GM21717 (cell line): ENCODE measurements around the gene JPT1.
"Not testable (repeated sequence)": the region's sequence is repeated elsewhere in the genome, so short reads cannot be mapped to it uniquely, and the experiment has no call there.

Source experiments
- ATAC-seq: cut with Tn5 transposase; IDR thresholded peaks from one replicate; pipeline ENCODE4 v1.9.1; 2021; ENCODE audit warnings: mild to moderate bottlenecking, moderate library complexity; ENCODE audit not compliant: unreplicated experiment

Gene JPT1

DNA sequence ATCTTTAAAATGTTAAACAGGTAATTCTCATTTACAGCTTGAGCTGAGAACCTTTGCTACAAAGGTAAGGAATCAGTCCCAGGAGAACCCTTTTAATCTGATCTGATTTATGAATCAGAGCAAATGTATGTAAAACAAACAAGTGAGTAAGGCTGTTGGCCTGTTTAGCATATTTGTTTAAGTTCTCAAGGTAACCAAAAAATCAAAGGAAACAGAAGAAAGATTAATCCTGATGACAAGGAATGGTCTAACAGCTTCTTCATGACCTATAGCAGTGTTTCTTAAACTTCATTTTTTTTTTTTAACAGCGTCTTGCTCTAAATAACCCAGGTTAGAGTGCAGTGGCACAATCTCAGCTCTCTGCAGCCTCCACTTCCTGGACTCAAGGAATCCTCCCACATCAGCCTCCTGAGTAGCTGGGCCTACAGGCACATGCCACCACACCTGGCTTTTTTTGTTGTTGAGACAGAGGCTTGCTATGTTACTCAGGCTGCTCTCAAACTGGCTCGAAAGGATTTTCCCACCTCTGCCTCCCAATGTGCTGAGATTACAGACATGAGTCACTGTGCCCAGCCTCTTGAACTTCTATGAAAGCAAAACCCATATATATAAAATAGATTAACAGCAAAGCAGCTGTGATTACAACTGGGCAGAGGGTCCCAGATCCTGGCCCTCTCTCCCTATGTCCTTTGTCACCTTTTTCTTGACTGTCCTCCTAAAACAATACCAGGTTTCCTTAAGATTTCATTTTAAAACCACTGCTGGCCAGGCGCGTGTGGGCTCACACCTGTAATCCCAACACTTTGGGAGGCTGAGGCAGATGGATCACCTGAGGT lies 5.1 kb upstream of the JPT1 start:
- ATAC-seq, result no peak

DNA sequence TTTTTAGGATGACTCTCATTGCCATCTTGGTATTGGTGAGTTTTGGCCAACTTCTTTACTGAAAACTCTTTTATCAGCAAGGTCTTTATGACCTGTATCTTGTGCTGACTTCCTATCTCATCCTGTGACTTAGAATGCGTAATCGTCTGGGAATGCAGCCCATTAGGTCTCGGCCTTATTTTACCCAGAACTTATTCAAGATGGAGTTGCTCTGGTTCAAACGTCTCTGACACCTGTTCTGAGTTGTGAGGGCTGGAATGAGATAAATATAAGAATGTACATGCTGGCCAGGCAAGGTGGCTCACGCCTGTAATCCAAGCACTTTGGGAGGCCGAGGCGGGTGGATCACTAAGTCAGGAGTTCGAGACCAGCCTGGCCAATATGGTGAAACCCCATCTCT lies 4.2 kb upstream of the JPT1 start:
- ATAC-seq, result not testable (repeated sequence)

DNA sequence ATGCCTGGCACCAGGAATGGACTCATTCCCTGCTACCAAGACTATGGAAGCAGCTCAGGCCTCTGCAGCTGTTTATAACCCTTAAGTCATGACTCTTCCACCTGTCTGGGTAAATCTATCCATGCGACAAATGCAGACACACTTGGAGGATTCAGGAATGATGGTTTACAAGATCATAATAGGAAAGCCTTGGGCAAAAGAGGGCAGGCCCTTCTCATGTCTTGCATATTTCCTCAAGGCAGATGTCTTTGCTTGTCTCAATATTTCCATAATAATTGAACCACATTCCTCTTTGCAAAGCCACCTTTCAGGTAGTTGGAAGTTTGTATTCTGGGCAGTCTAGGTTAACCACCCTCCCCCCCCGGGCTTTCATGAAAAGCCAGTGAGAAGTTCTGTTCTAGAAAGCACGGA lies 884 bp upstream of the JPT1 start:
- ATAC-seq, result no peak

DNA sequence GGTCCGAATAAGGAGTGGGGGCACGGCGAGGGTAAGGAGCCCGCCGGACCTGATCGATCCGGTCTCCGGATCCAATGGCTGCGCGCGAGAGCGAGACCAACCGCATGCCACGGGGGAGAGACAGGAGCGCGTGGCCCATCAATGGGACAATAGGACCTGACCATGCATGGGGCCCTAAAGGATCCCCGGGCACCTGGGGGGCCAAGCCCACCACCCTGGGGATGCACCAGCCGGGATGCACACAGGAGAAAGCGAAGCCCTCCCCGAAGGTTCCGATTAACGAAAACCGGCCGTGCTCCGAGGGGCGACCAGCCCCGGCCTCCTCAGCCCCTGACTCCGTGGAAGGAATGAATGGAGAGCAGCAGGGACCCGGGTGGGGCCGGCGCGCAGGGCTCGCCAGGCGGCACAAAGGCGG lies 525 bp downstream of the JPT1 start:
- ATAC-seq, result peak; percentile 34

DNA sequence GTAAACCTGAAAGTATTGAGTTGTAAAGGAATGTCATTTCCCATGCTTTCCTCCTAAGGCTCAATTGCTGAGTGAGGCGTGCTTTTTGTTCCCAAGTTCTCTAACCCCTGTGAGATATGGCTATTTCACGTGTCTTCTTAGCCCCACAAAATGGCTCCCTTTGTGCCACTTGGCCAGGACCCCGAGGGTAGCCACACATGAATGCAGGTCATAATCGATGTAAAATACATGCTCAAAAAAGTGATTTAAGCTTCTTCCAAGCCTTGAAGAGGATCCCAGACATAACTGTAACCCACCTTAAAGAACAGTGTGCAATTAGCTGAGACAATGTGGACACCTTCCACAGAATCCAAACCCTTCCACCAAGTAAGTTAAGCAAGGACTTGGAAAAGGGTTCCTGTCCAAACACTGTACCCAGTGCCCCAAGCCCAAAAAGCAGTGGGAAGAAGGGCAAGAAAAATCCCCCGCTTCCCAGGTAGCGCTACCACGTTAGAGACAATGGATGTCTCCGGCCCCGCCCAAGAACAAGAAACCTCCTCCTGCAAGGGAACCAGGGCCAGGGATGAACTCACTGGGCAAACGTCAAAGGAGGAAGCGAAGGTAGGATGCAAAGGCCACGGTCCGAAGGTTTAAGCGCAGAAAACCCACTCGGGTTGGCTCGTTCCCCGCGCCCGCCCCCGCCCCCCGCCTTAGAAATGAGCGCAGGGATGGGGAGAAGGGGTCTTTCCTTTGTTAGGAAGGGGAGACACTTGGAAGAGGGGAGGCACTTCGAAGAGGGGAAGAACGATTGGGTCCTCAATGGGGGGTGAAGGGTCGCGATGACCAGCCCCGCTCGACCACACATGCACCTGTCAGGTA lies 1.2 kb downstream of the JPT1 start:
- ATAC-seq, result no peak

DNA sequence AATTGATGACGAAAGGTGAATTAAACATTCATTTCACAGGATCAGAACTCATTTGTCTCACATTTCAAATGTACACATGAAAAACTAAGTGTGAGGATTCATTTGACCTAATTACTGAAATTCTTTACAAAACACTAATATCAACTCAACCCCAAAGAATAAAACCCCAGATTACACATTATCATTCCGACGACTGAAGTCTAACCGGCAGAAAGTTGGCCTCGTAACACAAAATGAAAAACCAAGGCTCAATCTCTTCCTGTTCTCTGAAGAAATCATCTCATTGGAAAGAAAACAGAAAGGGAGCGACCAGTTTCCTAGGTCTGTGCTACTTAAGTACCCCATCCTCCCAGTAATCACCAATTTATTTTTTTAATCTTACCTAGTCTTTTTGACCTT lies 1.8 kb downstream of the JPT1 start:
- ATAC-seq, result no peak

DNA sequence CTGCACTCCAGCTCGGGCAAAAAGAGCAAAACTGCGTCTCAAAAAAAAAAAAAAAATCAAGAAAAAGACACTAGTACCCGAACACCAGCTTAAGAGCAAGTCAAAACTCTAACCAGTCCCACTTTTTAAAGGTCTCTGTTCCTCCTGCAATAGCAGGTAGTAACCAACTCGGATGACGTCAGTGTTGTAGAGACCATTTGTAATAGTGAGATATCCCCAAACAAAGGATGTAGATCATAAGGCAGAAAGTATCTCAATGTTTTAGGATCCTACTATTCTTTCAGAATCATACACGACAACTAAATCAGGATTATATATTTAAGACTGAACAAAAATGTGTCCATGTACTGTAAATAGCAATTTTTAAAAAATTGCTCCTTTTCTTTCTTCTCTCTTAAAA lies 2.4 kb downstream of the JPT1 start:
- no peak for ATAC-seq

DNA sequence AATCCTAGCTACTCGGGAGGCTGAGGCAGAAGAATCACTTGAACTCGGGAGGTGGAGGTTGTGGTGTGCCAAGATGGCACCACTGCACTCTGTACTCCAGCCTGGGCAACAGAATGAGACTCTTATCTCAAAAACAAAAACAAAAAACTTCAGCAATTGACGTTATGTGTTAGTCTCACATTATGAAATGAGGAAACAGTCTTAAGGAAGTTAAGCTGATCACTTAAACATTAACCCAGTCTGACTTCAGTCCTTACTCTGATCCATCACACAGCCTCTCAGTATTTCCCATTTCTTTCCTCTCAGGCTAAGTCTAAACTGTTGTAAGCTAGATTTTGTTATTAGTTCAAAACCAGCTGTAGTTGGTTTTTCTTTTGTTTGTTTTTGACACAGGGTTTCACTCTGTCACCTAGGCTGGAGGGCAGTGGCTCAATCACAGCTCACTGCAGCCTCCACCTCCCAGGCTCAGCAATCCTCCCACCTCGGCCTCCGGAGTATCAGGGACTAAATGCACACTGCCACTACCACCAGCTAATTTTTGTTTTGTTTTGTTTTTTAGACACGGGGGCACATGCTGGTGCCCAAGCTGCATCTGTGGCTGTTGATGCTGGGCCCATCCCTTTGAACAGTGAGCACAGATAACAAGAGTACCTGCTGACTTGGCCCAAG lies 6.3 kb downstream of the JPT1 start:
- no peak for ATAC-seq

DNA sequence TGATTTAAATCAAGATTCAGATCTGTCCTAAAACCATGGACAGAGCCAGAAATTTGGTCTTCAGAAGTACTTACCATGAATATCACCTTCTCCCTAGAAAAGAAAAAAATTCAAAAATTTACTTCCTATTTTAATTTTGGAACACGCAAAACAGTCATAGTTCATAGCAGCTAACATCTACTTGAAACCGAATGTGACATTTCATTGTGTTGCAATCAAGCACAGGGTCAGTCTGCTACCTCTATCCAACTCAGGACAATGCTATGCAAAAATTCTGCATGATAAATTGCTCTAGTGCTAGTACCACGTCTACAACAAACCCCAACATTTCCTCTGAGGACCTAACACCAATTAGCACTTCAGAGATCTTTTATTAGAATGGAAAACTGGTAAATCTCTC lies 7.7 kb downstream of the JPT1 start:
- no peak for ATAC-seq

DNA sequence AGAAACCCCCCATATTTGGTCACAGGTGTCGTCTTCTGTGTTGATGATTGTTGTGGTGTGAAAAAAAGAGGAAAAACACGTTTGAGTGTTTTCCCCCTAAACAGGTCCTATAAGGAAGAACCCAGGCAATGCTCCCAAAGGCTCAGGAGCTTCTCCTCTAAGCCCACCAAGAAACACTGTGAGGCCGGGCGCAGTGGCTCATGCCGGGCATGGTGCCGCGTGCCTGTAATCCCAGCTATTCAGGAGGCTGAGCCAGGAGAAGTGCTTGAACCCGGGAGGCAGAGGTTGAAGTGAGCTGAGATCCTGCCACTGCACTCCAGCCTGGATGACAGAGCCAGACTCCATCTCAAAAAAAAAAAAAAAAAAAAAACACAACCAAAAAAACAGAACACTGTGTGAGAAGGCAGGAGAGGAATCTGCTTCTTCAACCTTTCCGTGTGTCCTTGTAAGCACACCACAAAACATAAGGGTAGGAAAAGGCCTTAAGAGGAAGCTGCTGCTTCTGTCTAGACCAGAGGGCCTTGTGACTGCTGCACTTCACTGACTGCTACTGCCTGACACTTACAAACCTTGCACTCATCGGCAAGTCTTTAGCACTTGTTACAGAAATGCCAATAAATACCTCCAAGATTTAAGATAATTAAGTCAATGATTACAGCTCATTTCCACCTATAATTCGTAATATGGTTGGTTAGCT lies 9.3 kb downstream of the JPT1 start:
- ATAC-seq, result no peak

DNA sequence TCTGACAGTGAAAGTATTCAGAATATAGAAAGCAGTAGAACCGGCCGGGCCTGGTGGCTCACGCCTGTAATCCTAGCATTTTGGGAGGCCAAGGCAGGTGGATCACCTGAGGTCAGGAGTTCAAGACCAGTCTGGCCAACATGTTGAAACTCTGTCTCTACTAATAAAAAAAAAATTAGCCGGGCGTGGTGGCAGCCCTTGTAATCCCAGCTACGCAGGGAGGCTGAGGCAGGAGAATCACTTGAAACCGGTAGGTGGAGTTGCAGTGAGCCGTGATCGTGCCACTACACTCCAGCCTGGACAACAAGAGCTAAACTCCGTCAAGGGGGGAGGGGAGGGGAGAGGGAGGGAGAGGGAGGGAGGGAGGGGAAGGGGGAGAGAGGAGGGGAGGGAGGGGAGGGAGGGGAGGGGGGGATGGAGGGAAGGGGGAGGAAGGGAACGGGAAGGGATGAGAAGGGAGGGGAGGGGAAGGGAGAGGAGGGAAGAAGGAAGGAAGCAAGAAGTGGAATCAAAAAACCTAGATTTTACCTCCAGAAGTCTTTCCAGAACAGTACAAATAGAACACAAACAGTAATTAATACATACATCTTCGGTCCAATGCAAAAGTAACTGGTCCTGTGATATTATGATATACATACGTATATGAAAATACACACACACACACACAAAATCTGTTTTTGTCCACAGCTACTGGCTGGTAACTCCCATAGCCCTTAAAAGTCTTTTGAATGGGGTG lies 11.9 kb downstream of the JPT1 start:
- ATAC-seq, result no peak

DNA sequence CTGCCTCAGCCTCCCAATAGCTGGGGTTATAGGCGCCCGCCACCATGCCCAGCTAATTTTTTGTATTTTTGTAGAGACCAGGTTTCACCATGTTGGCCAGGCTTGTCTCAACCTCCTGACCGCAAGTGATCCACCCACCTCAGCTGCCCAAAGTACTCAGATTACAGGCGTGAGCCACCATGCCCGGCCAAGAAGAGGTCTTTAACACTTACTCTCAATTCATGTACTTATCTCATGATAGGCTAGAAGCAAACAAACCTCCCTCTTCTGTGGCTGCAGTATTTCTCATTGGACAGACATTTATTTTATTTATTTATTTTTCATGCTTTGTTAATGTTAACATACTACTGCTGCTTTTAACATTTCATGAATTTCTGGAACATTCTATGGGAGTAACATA lies 15.8 kb downstream of the JPT1 start:
- ATAC-seq, result no peak

DNA sequence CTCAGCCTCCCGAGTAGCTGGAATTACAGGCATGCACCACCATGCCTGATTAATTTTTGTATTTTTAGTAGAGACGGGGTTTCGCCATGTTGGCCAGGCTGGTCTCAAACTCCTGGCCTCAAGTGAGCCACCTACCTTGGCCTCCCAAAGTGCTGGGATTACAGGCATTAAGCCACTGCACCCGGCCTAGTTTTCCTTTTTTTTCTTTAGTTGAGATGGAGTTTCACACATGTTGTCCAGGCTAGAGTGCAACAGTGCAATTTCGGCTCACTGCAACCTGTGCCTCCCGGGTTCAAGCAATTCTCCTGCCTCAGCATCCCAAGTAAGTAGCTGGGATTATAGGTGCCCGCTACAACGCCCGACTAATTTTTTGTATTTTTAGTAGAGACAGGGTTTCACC lies 16.6 kb downstream of the JPT1 start:
- ATAC-seq, result not testable (repeated sequence)

DNA sequence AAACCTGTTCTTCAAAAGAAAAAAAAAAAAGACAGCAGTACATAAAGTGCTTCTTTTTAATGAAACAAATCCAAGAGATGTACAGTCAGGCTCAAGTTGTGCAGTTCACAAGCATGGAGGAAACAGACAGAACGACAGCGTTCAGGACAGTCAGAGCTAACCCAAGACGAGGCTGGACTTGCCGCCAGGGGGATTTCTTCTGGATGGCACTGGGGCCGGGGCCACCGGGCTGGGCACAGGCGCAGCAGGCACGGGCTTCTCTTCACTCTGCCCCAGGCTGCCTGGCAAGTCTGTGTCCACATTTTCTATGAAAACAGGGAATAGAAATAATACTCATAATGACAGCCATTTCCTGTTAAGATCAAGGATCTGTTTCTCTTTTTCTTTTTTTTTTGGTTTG lies 18.4 kb downstream of the JPT1 start:
- no peak for ATAC-seq

DNA sequence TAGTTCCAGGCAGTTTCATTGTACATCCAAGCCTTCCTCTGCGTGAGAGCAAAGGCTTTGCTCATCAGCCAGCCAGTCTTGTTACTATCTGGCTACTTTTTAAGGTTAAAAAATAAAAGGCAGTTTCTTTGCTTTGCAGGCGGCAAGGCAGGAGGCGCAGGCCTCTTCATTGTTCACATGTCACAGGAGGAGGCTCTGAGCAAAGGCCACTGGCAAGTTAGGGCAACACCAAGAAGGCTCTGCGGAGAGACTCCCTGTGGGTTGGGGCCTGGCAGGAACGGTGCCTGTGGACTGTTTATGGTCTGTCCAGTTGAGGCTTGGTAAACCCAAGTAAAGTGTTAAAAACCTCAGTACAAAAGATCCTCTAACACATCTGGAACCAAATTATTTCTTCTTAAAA lies 18.9 kb downstream of the JPT1 start:
- no peak for ATAC-seq

DNA sequence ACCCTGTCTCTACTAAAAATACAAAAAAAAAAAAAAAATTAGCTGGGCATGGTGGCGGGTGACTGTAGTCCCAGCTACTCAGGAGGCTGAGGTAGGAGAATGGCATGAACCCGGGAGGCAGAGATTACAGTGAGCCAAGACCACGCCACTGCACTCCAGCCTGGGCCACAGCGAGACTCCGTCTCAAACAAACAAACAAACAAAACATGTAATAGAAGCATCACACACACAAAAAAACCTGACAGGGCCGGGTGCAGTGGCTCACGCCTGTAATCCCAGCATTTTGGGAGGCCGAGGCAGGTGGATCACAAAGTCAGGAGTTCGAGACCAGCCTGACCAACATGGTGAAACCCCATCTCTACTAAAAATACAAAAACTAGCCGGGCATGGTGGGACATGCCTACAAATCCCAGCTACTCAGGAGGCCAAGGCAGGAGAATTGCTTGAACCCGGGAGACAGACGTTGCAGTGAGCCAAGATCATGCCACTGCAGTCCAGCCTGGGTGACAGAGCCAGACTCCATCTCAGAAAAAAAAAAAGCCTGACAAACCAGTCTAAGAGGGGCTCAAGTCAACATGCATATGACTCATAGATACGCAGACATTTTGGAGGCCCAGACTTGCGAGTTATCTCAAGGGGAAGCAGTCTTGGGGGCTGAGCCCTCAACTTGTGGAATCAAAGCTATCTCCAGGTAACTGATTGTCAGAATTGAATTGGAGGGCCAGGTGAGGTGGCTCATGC lies 20.5 kb downstream of the JPT1 start:
- ATAC-seq, result not testable (repeated sequence)

DNA sequence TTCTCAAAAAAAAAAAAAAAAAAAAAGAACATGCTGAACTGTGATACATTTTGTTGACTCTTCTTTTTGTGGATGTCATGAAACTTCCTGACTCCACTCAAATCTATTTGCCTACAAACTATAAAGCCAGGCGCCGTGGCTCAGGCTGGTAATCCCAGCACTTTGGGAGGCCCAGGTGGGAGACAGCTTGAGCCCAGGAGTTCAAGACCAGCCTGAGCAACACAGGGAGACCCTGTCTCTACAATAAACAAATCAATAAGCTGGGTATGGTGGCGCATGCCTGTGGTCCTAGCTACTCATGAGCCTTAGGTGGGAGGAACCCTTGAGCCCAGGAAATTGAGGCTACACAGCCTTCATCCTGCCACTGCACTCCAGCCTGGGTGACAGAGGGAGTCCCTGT lies 21.3 kb downstream of the JPT1 start:
- no peak for ATAC-seq

DNA sequence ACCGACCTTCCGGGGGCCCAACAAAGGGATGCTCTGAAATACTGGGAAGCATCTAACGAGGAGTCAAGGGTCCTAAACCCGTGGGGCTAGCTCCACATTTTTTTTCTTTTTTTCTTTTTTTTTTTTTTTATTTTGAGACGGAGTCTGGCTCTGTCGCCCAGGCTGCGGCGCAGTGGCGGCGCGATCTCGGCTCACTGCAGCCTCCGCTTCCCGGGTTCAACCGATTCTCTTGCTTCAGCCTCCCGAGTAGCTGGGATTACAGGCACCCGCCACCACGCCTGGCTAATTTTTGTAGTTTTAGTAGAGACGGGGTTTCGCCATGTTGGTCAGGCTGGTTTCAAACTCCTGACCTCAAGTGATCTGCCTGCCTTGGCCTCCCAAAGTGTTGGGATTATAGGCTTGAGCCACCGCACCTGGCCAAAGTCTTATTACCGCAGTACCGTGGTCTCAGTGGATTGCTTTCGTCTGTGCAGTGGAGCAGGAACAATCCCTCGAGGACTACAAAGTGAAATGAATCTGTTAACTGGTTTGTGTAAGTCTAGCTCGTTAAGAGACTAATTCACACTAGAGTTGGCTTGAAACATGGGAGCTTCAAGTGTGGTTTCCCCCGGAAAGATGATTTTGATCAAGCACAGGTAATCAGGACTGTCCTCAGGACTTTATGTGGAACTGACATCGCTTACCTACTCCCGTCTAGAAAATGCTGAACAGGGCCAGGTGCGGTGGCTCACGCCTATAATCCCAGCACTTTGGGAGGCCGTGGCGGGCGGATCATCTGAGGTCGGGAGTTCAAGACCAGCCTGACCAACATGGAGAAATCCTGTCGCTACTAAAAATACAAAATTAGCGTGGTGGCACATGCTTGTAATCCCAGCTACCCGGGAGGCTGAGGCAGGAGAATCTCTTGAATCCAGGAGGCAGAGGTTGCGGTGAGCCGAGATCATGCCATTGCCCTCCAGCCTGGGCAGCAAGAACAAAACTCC lies 22.0 kb downstream of the JPT1 start:
- ATAC-seq, result not testable (repeated sequence)
